Type B pancreatic cell (in vitro differentiated cells): ENCODE measurements around the gene PLIN4. TPM values are rescaled to one million over a fixed set of nuclear protein-coding genes. Genes with fewer than 3 reads are reported as not detected.
A peak's percentile ranks its signal among the peaks of the same experiment; 100 is the strongest.

Experiments
- DNase-seq: peaks from one replicate; pipeline ENCODE4 v3.0.0; 2021; ENCODE audit warnings: mixed read lengths; ENCODE audit not compliant: unreplicated experiment; ENCODE audit errors: extremely low spot score
- H3K27ac Mint-ChIP-seq: 2 replicates; pipeline ENCODE4 v1.8.0; 2021; ENCODE audit warnings: mild to moderate bottlenecking, mixed read lengths
- H3K27me3 Mint-ChIP-seq: 2 replicates; pipeline ENCODE4 v1.8.0; 2021; ENCODE audit warnings: mixed read lengths
- H3K36me3 Mint-ChIP-seq: 2 replicates; pipeline ENCODE4 v1.8.0; 2021; ENCODE audit warnings: mixed read lengths
- H3K4me1 Mint-ChIP-seq: one replicate; pipeline ENCODE4 v1.8.0; 2021; ENCODE audit warnings: mixed read lengths; ENCODE audit not compliant: unreplicated experiment
- H3K4me3 Mint-ChIP-seq: 2 replicates; pipeline ENCODE4 v1.8.0; 2021; ENCODE audit warnings: mild to moderate bottlenecking, mixed read lengths
- H3K9me3 Mint-ChIP-seq: 2 replicates; pipeline ENCODE4 v1.8.0; 2021; ENCODE audit warnings: mixed read lengths
- CTCF ChIP-seq: fragments of 200-600 bp; sonication (generic); conservative IDR thresholded peaks from 2 replicates; pipeline ENCODE4 v1.5.0; 2021; ENCODE audit warnings: antibody characterized with exemption, mild to moderate bottlenecking
- total RNA-seq: library from RNA; stranded (reverse); gene quantifications from 2 replicates; pipeline ENCODE4 v1.2.1, GENCODE V29; 2021; ENCODE audit warnings: low replicate concordance

Gene PLIN4
- total RNA-seq, 1 donor from 2014 or later, result 0.48 TPM

- no peaks in the 10 kb centered on the region for H3K27me3 Mint-ChIP-seq
- no peak for DNase-seq
- no peak overlapping the region for H3K27ac Mint-ChIP-seq
- H3K4me1 Mint-ChIP-seq, result no peaks in the 10 kb centered on the region
- H3K36me3 Mint-ChIP-seq, result peaks cover 14% of the 10 kb centered on the region
- H3K4me3 Mint-ChIP-seq, result no peak overlapping the region
- H3K9me3 Mint-ChIP-seq, result no peaks in the 10 kb centered on the region
- no peak for TF ChIP-seq CTCF
Observed at GRCh38 chr19:4483385-4483784, 34.9 kb downstream of the PLIN4 start.

- Mint-ChIP-seq H3K27ac (no peak overlapping the region), H3K4me1 (no peaks in the 10 kb centered on the region), H3K4me3 (no peak overlapping the region), H3K27me3 (no peaks in the 10 kb centered on the region), H3K9me3 (no peaks in the 10 kb centered on the region), H3K36me3 (peaks cover 14% of the 10 kb centered on the region)
- no peak for DNase-seq
- TF ChIP-seq CTCF, result no peak
Observed at GRCh38 chr19:4482721-4483364, 35.4 kb downstream of the PLIN4 start.

- no peak for TF ChIP-seq CTCF
- Mint-ChIP-seq H3K27ac (no peak overlapping the region), H3K4me1 (peaks cover 8% of the 10 kb centered on the region), H3K36me3 (peaks cover 5% of the 10 kb centered on the region), H3K27me3 (no peaks in the 10 kb centered on the region), H3K9me3 (no peaks in the 10 kb centered on the region), H3K4me3 (no peak overlapping the region)
- no peak for DNase-seq
Observed at GRCh38 chr19:4477034-4477801, 41.1 kb downstream of the PLIN4 start.

- no peak for TF ChIP-seq CTCF
- Mint-ChIP-seq H3K27me3 (no peaks in the 10 kb centered on the region), H3K4me3 (peak overlapping the region; percentile 92), H3K27ac (peak overlapping the region; percentile 61), H3K9me3 (no peaks in the 10 kb centered on the region), H3K4me1 (peaks cover 8% of the 10 kb centered on the region), H3K36me3 (peaks cover 5% of the 10 kb centered on the region)
- DNase-seq, result no peak
Observed at GRCh38 chr19:4474514-4475022, 43.7 kb downstream of the PLIN4 start.

GRCh38 chr19:4473763-4474513 lies 44.3 kb downstream of the PLIN4 start:
- H3K27me3 Mint-ChIP-seq, result no peaks in the 10 kb centered on the region
- peaks cover 8% of the 10 kb centered on the region for H3K4me1 Mint-ChIP-seq
- H3K9me3 Mint-ChIP-seq, result no peaks in the 10 kb centered on the region
- TF ChIP-seq CTCF, result no peak
- DNase-seq, result no peak
- H3K36me3 Mint-ChIP-seq, result peaks cover 5% of the 10 kb centered on the region
- peak overlapping the region; percentile 61 for H3K27ac Mint-ChIP-seq
- peak overlapping the region; percentile 92 for H3K4me3 Mint-ChIP-seq
